Measurements from ENCODE around the gene THBD. TPM values are rescaled to one million over a fixed set of nuclear protein-coding genes. Genes with fewer than 3 reads are reported as not detected.
A peak's percentile ranks its signal among the peaks of the same experiment; 100 is the strongest.

The THBD gene
- total RNA-seq, 1 donor from 2014 or later = 326 TPM

- TF ChIP-seq, protein P1, sequence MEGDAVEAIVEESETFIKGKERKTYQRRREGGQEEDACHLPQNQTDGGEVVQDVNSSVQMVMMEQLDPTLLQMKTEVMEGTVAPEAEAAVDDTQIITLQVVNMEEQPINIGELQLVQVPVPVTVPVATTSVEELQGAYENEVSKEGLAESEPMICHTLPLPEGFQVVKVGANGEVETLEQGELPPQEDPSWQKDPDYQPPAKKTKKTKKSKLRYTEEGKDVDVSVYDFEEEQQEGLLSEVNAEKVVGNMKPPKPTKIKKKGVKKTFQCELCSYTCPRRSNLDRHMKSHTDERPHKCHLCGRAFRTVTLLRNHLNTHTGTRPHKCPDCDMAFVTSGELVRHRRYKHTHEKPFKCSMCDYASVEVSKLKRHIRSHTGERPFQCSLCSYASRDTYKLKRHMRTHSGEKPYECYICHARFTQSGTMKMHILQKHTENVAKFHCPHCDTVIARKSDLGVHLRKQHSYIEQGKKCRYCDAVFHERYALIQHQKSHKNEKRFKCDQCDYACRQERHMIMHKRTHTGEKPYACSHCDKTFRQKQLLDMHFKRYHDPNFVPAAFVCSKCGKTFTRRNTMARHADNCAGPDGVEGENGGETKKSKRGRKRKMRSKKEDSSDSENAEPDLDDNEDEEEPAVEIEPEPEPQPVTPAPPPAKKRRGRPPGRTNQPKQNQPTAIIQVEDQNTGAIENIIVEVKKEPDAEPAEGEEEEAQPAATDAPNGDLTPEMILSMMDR (IDR thresholded peaks at IDR 0.05) = no peak
- Histone ChIP-seq H3K4me3 (no peak overlapping the region), H3K27me3 (no peaks in the 10 kb centered on the region), H3K4me1 (peaks cover 0 to 12% of the 10 kb centered on the region in 2 donors), H3K27ac (peak overlapping the region; percentile 30 to 53), H3K36me3 (no peaks in the 10 kb centered on the region), H3K9me3 (no peaks in the 10 kb centered on the region)
- intact Hi-C loops (cut with DNase I) = no loop called here
- DNase-seq (ENCODE audit: low spot score in 2 of 2) = no peak
These were observed 42.4 kb upstream of the THBD start for GRCh38 chr20:23091721-23092383.

DNA sequence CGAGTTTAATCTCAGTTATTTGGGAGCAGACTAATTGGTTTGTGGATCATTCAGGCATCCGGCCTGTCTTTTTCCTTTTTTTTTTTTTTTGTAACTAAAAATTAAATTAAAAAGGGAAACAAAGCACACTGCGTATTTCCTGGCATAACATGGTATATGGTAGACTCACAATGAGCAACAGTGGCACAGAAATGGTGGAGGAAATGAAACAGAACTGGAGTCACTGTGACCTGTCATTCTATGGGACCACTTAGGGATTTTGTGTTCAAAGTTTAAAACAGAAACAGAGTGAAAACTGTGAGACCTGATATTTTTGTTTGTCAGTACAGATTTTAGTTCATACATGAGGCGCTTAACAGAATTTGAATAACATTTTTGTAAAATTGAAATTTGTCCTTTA is 41.4 kb upstream of the THBD start:
- no peaks in the 10 kb centered on the region for H3K27me3 ChIP-seq
- no peaks in the 10 kb centered on the region for H3K36me3 ChIP-seq
- peaks cover 2 to 21% of the 10 kb centered on the region in 2 donors for H3K4me1 ChIP-seq
- no peak overlapping the region for H3K4me3 ChIP-seq
- DNase-seq (ENCODE audit: low spot score in 2 of 2) = no peak
- intact Hi-C loops (cut with DNase I) = no loop called here
- no peaks in the 10 kb centered on the region for H3K9me3 ChIP-seq
- no peak overlapping the region for H3K27ac ChIP-seq
- TF ChIP-seq, protein P1 (IDR thresholded peaks at IDR 0.05) = no peak

DNA sequence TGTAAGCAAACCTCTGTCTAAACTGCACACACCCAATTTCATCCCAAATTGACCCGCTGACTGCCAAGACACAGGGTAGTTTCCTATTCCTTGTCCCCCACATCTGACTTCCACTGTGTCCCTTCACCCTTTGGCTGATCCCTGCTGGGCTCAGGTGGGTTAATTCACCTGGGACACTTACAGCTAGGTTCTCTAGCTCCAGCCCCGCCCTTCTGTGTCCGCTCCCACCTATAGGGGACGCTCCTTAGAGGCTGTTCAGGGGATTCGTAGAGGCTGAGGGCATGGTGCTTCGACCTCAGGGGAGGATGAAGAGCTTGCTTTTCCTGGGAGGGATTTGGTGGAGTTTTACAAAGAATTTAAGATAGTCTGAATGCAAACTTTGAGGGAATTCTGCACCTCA is 40.7 kb upstream of the THBD start:
- no peaks in the 10 kb centered on the region for H3K36me3 ChIP-seq
- peaks cover 7 to 27% of the 10 kb centered on the region in 2 donors for H3K4me1 ChIP-seq
- TF ChIP-seq, protein P1 (IDR thresholded peaks at IDR 0.05) = no peak
- DNase-seq (ENCODE audit: low spot score in 2 of 2) = no peak
- no peak overlapping the region for H3K27ac ChIP-seq
- no peak overlapping the region for H3K4me3 ChIP-seq
- intact Hi-C loops (cut with DNase I) = no loop called here
- no peaks in the 10 kb centered on the region for H3K9me3 ChIP-seq
- no peaks in the 10 kb centered on the region for H3K27me3 ChIP-seq

GRCh38 chr20:23088866-23089265 is 39.4 kb upstream of the THBD start:
- TF ChIP-seq, protein P1 (IDR thresholded peaks at IDR 0.05) = no peak
- no peak for DNase-seq (ENCODE audit: low spot score in 2 of 2)
- peaks cover 8 to 39% of the 10 kb centered on the region in 2 donors for H3K4me1 ChIP-seq
- H3K36me3 ChIP-seq = no peaks in the 10 kb centered on the region
- no peaks in the 10 kb centered on the region for H3K9me3 ChIP-seq
- H3K27me3 ChIP-seq = no peaks in the 10 kb centered on the region
- H3K27ac ChIP-seq = no peak overlapping the region
- H3K4me3 ChIP-seq = no peak overlapping the region
- intact Hi-C loops (cut with DNase I) = no loop called here

DNA sequence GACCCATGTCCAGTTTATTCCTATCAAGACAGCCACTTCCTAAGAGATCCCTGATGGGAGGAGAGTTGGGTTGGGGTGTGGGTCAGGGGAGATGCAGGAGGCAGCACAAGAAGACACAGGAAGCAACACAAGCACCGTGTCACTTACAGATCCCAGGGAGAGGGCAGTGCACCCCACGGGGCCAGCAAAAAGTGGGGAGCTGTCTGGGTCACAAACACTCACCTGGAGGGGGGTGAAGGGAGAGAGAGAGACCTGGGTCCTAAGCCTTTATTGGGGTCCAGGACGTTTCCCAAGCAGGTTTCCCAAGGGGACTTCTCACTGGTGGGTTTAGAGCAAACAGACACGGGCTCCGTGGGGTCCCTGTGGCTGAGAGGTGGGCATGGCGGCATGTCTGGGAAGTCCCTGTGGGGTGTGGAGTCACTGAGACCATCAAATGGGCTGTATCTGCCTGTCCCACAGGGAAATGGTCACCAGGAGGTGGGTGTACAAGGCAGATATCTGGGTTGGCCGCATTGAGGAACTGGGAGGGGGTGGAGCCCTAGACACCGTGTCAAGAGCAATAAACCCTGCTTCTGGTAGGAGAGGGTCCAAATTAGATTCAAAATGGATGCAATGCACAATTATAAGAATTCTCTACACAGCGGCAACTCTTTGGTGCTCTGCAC is 38.2 kb upstream of the THBD start:
- intact Hi-C loops (cut with DNase I) = loop anchor here (2.0 kb wide), 1 partner anchor 57 kb away; no protein-coding TSS in a partner anchor
- H3K9me3 ChIP-seq = no peaks in the 10 kb centered on the region
- no peaks in the 10 kb centered on the region for H3K27me3 ChIP-seq
- no peaks in the 10 kb centered on the region for H3K36me3 ChIP-seq
- TF ChIP-seq, protein P1 (IDR thresholded peaks at IDR 0.05) = no peak
- H3K4me1 ChIP-seq = peaks cover 8 to 47% of the 10 kb centered on the region in 2 donors
- no peak overlapping the region for H3K4me3 ChIP-seq
- no peak for DNase-seq (ENCODE audit: low spot score in 2 of 2)
- H3K27ac ChIP-seq = peak overlapping the region; percentile 90 to 99
